ENCODE data around the gene ZNF879.

ZNF879 gene

DNA sequence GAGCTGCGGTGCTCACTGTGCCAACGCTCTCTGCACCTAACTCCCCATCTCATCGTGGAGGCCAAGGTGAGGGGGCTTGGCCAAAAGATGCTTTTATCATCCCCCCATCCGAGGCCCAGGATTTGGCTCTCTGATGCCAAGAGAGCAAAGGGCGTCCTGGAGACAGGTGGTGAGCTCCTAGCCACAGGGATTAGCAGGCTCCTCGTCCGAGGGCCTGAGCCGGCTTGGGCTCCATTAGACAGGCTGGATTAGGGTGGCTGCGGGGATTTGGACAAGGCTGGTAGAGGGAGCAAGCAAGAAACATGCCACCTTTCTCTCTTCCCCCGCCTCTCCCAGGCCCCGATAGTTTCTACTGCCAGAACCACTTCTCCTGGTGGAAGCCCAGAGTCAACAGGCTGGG lies 27.4 kb upstream of the ZNF879 start:
- Histone ChIP-seq H3K79me2 (ENCODE audit: low read length) (no peaks in the 10 kb centered on the region), H3K4me3 (ENCODE audit: low read length) (no peak overlapping the region), H3K4me1 (ENCODE audit: low read length) (no peaks in the 10 kb centered on the region), H3K9me3 (ENCODE audit: insufficient read depth, low read length) (no peaks in the 10 kb centered on the region; the same call in 1 of the 2 replicates), H2AFZ (ENCODE audit: low read depth, low read length) (no peak overlapping the region), H3K4me2 (ENCODE audit: low read length) (no peak overlapping the region), H3K27me3 (ENCODE audit: low read depth, low read length) (no peaks in the 10 kb centered on the region), H3K27ac (ENCODE audit: low read length) (no peak overlapping the region), H3K36me3 (replicated peaks; ENCODE audit: low read depth, low read length) (no peaks in the 10 kb centered on the region), H4K20me1 (ENCODE audit: insufficient read depth, low read length) (no peaks in the 10 kb centered on the region), H3K9ac (ENCODE audit: low read length) (no peak overlapping the region)
- no peak for TF ChIP-seq EZH2phosphoT487 (IDR thresholded peaks at IDR 0.05; ENCODE audit: low read depth)
- TF ChIP-seq, protein P1, sequence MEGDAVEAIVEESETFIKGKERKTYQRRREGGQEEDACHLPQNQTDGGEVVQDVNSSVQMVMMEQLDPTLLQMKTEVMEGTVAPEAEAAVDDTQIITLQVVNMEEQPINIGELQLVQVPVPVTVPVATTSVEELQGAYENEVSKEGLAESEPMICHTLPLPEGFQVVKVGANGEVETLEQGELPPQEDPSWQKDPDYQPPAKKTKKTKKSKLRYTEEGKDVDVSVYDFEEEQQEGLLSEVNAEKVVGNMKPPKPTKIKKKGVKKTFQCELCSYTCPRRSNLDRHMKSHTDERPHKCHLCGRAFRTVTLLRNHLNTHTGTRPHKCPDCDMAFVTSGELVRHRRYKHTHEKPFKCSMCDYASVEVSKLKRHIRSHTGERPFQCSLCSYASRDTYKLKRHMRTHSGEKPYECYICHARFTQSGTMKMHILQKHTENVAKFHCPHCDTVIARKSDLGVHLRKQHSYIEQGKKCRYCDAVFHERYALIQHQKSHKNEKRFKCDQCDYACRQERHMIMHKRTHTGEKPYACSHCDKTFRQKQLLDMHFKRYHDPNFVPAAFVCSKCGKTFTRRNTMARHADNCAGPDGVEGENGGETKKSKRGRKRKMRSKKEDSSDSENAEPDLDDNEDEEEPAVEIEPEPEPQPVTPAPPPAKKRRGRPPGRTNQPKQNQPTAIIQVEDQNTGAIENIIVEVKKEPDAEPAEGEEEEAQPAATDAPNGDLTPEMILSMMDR (IDR thresholded peaks at IDR 0.05; ENCODE audit: low read depth, low read length) = no peak

- H3K9ac ChIP-seq (ENCODE audit: low read length) = no peak overlapping the region
- H3K27ac ChIP-seq (ENCODE audit: low read length) = no peak overlapping the region
- no peaks in the 10 kb centered on the region for H3K27me3 ChIP-seq (ENCODE audit: low read depth, low read length)
- H3K79me2 ChIP-seq (ENCODE audit: low read length) = no peaks in the 10 kb centered on the region
- no peaks in the 10 kb centered on the region for H3K4me1 ChIP-seq (ENCODE audit: low read length)
- no peak overlapping the region for H3K4me3 ChIP-seq (ENCODE audit: low read length)
- H4K20me1 ChIP-seq (ENCODE audit: insufficient read depth, low read length) = no peaks in the 10 kb centered on the region
- H2AFZ ChIP-seq (ENCODE audit: low read depth, low read length) = no peak overlapping the region
- no peaks in the 10 kb centered on the region for H3K36me3 ChIP-seq (replicated peaks; ENCODE audit: low read depth, low read length)
- H3K9me3 ChIP-seq (ENCODE audit: insufficient read depth, low read length) = no peaks in the 10 kb centered on the region
- no peak for TF ChIP-seq EZH2phosphoT487 (IDR thresholded peaks at IDR 0.05; ENCODE audit: low read depth)
- TF ChIP-seq, protein P1 (IDR thresholded peaks at IDR 0.05; ENCODE audit: low read depth, low read length) = no peak
- no peak overlapping the region for H3K4me2 ChIP-seq (ENCODE audit: low read length)
Measured at GRCh38 chr5:178997191-178997590, 26.4 kb upstream of the ZNF879 start.

GRCh38 chr5:178998441-178998840 lies 25.2 kb upstream of the ZNF879 start:
- Histone ChIP-seq H2AFZ (ENCODE audit: low read depth, low read length) (no peak overlapping the region), H3K4me3 (ENCODE audit: low read length) (no peak overlapping the region), H3K27ac (ENCODE audit: low read length) (no peak overlapping the region), H3K4me1 (ENCODE audit: low read length) (no peaks in the 10 kb centered on the region), H3K9me3 (ENCODE audit: insufficient read depth, low read length) (no peaks in the 10 kb centered on the region), H3K9ac (ENCODE audit: low read length) (no peak overlapping the region), H3K4me2 (ENCODE audit: low read length) (no peak overlapping the region), H3K27me3 (ENCODE audit: low read depth, low read length) (no peaks in the 10 kb centered on the region), H4K20me1 (ENCODE audit: insufficient read depth, low read length) (no peaks in the 10 kb centered on the region), H3K36me3 (replicated peaks; ENCODE audit: low read depth, low read length) (no peaks in the 10 kb centered on the region), H3K79me2 (ENCODE audit: low read length) (no peaks in the 10 kb centered on the region)
- TF ChIP-seq EZH2phosphoT487 (IDR thresholded peaks at IDR 0.05; ENCODE audit: low read depth) = no peak
- TF ChIP-seq, protein P1 (IDR thresholded peaks at IDR 0.05; ENCODE audit: low read depth, low read length) = no peak

GRCh38 chr5:179006564-179006963 lies 17.0 kb upstream of the ZNF879 start:
- Histone ChIP-seq H2AFZ (ENCODE audit: low read depth, low read length) (no peak overlapping the region), H3K4me1 (ENCODE audit: low read length) (no peaks in the 10 kb centered on the region), H3K79me2 (ENCODE audit: low read length) (no peaks in the 10 kb centered on the region), H3K4me3 (ENCODE audit: low read length) (no peak overlapping the region), H3K4me2 (ENCODE audit: low read length) (no peak overlapping the region), H3K36me3 (replicated peaks; ENCODE audit: low read depth, low read length) (no peaks in the 10 kb centered on the region), H4K20me1 (ENCODE audit: insufficient read depth, low read length) (no peaks in the 10 kb centered on the region), H3K27me3 (ENCODE audit: low read depth, low read length) (no peaks in the 10 kb centered on the region), H3K9me3 (ENCODE audit: insufficient read depth, low read length) (no peaks in the 10 kb centered on the region), H3K9ac (ENCODE audit: low read length) (no peak overlapping the region), H3K27ac (ENCODE audit: low read length) (no peak overlapping the region)
- TF ChIP-seq, protein P1 (IDR thresholded peaks at IDR 0.05; ENCODE audit: low read depth, low read length) = no peak
- TF ChIP-seq EZH2phosphoT487 (IDR thresholded peaks at IDR 0.05; ENCODE audit: low read depth) = no peak

Measured in OCI-LY3 (cell line).